Naive thymus-derived CD8-positive, alpha-beta T cell (primary cell): ENCODE data around the gene STUM. TPM values are rescaled to one million over a fixed set of nuclear protein-coding genes. Genes with fewer than 3 reads are reported as not detected.
"Not testable (repeated sequence)": the region's sequence is repeated elsewhere in the genome, so short reads cannot be mapped to it uniquely, and the experiment has no call there.

Experiments used
- ATAC-seq, 2 donors: fragments of 150-1000 bp; cut with Tn5 transposase in 1 of 2; sonication (Bioruptor Pico), chemical (Tn5 transposase) in 1 of 2; 1 replicate in 1 of 2; 2 replicates in 1 of 2; pipeline ENCODE4 v1.10.0; 2021; ENCODE audit warnings: mild to moderate bottlenecking in 2 of 2, moderate library complexity in 2 of 2
- POLR2A ChIA-PET: fragments of 350-600 bp; sonication (Branson Sonifier 250); formaldehyde crosslinking; loops from one replicate; lab custom pipeline; 2021; ENCODE audit warnings: antibody characterized with exemption; lab: Charles Lee
- DNase-seq, 10 donors: peaks; one replicate each; pipeline versions ENCODE4 v3.0.0 to v3.0.0-alpha.2; 2020 to 2022
- H3K27ac Mint-ChIP-seq, 10 donors: one replicate each; pipeline ENCODE4 v1.8.0; 2020 to 2022; ENCODE audit warnings: mild to moderate bottlenecking in 10 of 10, mixed read lengths in 10 of 10, moderate library complexity in 4 of 10, inconsistent platforms in 1 of 10
- H3K27me3 Mint-ChIP-seq, 5 donors: one replicate each; pipeline ENCODE4 v1.8.0; 2021 to 2022; ENCODE audit warnings: mixed read lengths in 5 of 5
- H3K36me3 Mint-ChIP-seq, 3 donors: one replicate each; pipeline ENCODE4 v1.8.0; 2020 to 2022; ENCODE audit warnings: mixed read lengths in 3 of 3, mild to moderate bottlenecking in 2 of 3, inconsistent platforms in 1 of 3
- H3K4me1 Mint-ChIP-seq, 4 donors: one replicate each; pipeline ENCODE4 v1.8.0; 2021 to 2022; ENCODE audit warnings: mixed read lengths in 4 of 4
- H3K4me3 Mint-ChIP-seq, 10 donors: one replicate each; pipeline ENCODE4 v1.8.0; 2020 to 2022; ENCODE audit warnings: mild to moderate bottlenecking in 10 of 10, mixed read lengths in 10 of 10, moderate library complexity in 6 of 10, inconsistent platforms in 1 of 10
- H3K9me3 Mint-ChIP-seq, 9 donors: one replicate each; pipeline ENCODE4 v1.8.0; 2020 to 2022; ENCODE audit warnings: mixed read lengths in 9 of 9, mild to moderate bottlenecking in 3 of 9, inconsistent platforms in 1 of 9, moderate library complexity in 1 of 9
- polyA plus RNA-seq, 3 donors: library from polyadenylated mRNA; unstranded; fragments of 300-500 nt; fragmentation: Illumina TruSeq; gene quantifications; one replicate each; pipeline ENCODE4 v1.2.3, GENCODE V29; 2021
- total RNA-seq, 8 experiments: library from RNA in 2 of 8; stranded (reverse) in 2 of 8; gene quantifications; one replicate each; pipeline ENCODE4 v1.2.3 and lab custom pipeline; 2021 to 2026

Gene STUM
- total and polyA plus RNA-seq, 5 experiments from 2014 or later, result 0.14 to 0.65 TPM; not detected in 3

GRCh38 chr1:226617719-226618118 lies 69.2 kb downstream of the STUM start:
- H3K36me3 Mint-ChIP-seq, H3K27me3 Mint-ChIP-seq, H3K4me1 Mint-ChIP-seq, H3K27ac Mint-ChIP-seq, POLR2A ChIA-PET, DNase-seq, ATAC-seq, H3K9me3 Mint-ChIP-seq: not testable (repeated sequence)
- peak overlapping the region in 1 of 10 donors; percentile 17 for H3K4me3 Mint-ChIP-seq

GRCh38 chr1:226618380-226618779 lies 69.8 kb downstream of the STUM start:
- Mint-ChIP-seq H3K27ac (no peak overlapping the region), H3K27me3 (no peaks in the 10 kb centered on the region), H3K36me3 (peaks cover 0 to 6% (median 0%) of the 10 kb centered on the region in 3 donors), H3K4me3 (no peak overlapping the region), H3K4me1 (no peaks in the 10 kb centered on the region), H3K9me3 (peaks cover 0 to 1% (median 0%) of the 10 kb centered on the region in 9 donors)
- no peak for DNase-seq
- ATAC-seq, result peak; percentile 28 to 32
- POLR2A ChIA-PET, result no interaction called here

- DNase-seq, result no peak
- peaks cover 0 to 6% (median 0%) of the 10 kb centered on the region in 3 donors for H3K36me3 Mint-ChIP-seq
- no peaks in the 10 kb centered on the region for H3K27me3 Mint-ChIP-seq
- ATAC-seq, result no peak
- no peak overlapping the region for H3K4me3 Mint-ChIP-seq
- H3K27ac Mint-ChIP-seq, result no peak overlapping the region
- H3K4me1 Mint-ChIP-seq, result no peaks in the 10 kb centered on the region
- POLR2A ChIA-PET, result no interaction called here
- peaks cover 0 to 1% (median 0%) of the 10 kb centered on the region in 9 donors for H3K9me3 Mint-ChIP-seq
These were observed 70.5 kb downstream of the STUM start for GRCh38 chr1:226619031-226619430.

- ATAC-seq (no peak), DNase-seq (no peak)
- Mint-ChIP-seq H3K9me3 (peaks cover 0 to 1% (median 0%) of the 10 kb centered on the region in 9 donors), H3K27ac (no peak overlapping the region), H3K27me3 (no peaks in the 10 kb centered on the region), H3K4me1 (peaks cover 12 to 16% (median 13%) of the 10 kb centered on the region in 4 donors), H3K4me3 (no peak overlapping the region), H3K36me3 (peaks cover 0 to 6% (median 0%) of the 10 kb centered on the region in 3 donors)
- POLR2A ChIA-PET, result no interaction called here
These were observed 73.4 kb downstream of the STUM start for GRCh38 chr1:226622012-226622411.

- Mint-ChIP-seq H3K36me3 (peaks cover 0 to 6% (median 2%) of the 10 kb centered on the region in 3 donors), H3K4me1 (peaks cover 17 to 29% (median 23%) of the 10 kb centered on the region in 4 donors), H3K27me3 (no peaks in the 10 kb centered on the region), H3K9me3 (no peaks in the 10 kb centered on the region), H3K27ac (no peak overlapping the region), H3K4me3 (no peak overlapping the region)
- POLR2A ChIA-PET, result interaction anchor here (0.6 kb wide), 1 partner anchor 116 kb away, joined by 5 read pairs; no protein-coding TSS in a partner anchor
- DNase-seq (no peak), ATAC-seq (no peak)
These were observed 76.0 kb downstream of the STUM start for GRCh38 chr1:226624526-226624925.

- H3K9me3 Mint-ChIP-seq, result no peaks in the 10 kb centered on the region
- ATAC-seq (no peak), DNase-seq (peak in 1 of 10 donors; percentile 44)
- H3K27ac Mint-ChIP-seq, result peak overlapping the region in 4 of 10 donors; percentile 33 to 86 (median 72)
- peak overlapping the region in 3 of 10 donors; percentile 47 to 79 (median 76) for H3K4me3 Mint-ChIP-seq
- POLR2A ChIA-PET, result no interaction called here
- no peaks in the 10 kb centered on the region for H3K27me3 Mint-ChIP-seq
- H3K36me3 Mint-ChIP-seq, result peaks cover 0 to 8% (median 6%) of the 10 kb centered on the region in 3 donors
- H3K4me1 Mint-ChIP-seq, result peaks cover 17 to 29% (median 24%) of the 10 kb centered on the region in 4 donors
These were observed 76.8 kb downstream of the STUM start for GRCh38 chr1:226625326-226625725.

GRCh38 chr1:226625832-226626576 lies 77.4 kb downstream of the STUM start:
- peaks cover 0 to 14% (median 6%) of the 10 kb centered on the region in 3 donors for H3K36me3 Mint-ChIP-seq
- H3K4me3 Mint-ChIP-seq, result peak overlapping the region; percentile 36 to 84 (median 68)
- DNase-seq, result peak in 1 of 10 donors; percentile 31
- H3K27me3 Mint-ChIP-seq, result no peaks in the 10 kb centered on the region
- H3K4me1 Mint-ChIP-seq, result peaks cover 21 to 29% (median 26%) of the 10 kb centered on the region in 4 donors
- peak; percentile 54 to 64 for ATAC-seq
- peak overlapping the region in 9 of 10 donors; percentile 45 to 86 (median 58) for H3K27ac Mint-ChIP-seq
- H3K9me3 Mint-ChIP-seq, result no peaks in the 10 kb centered on the region
- POLR2A ChIA-PET, result interaction anchor here (0.6 to 1.7 kb wide), 9 partner anchors 9 to 324 kb away, joined by 3 to 12 read pairs (median 3); no protein-coding TSS in a partner anchor

GRCh38 chr1:226626577-226626956 lies 78.0 kb downstream of the STUM start:
- POLR2A ChIA-PET, result interaction anchor here (0.6 to 1.7 kb wide), 9 partner anchors 9 to 323 kb away, joined by 3 to 12 read pairs (median 3); no protein-coding TSS in a partner anchor
- H3K4me1 Mint-ChIP-seq, result peaks cover 22 to 29% (median 27%) of the 10 kb centered on the region in 4 donors

GRCh38 chr1:226627050-226627755 lies 78.6 kb downstream of the STUM start:
- DNase-seq (peak in 1 of 10 donors; percentile 4), ATAC-seq (peak in 1 of 2 donors; percentile 11)
- Mint-ChIP-seq H3K36me3 (peaks cover 0 to 25% (median 3%) of the 10 kb centered on the region in 3 donors), H3K4me3 (peak overlapping the region in 1 of 10 donors; percentile 54), H3K4me1 (peaks cover 24 to 32% (median 30%) of the 10 kb centered on the region in 4 donors), H3K27ac (peak overlapping the region in 8 of 10 donors; percentile 52 to 85 (median 74)), H3K27me3 (no peaks in the 10 kb centered on the region), H3K9me3 (no peaks in the 10 kb centered on the region)
- POLR2A ChIA-PET, result interaction anchor here (0.7 to 1.7 kb wide), 6 partner anchors 8 to 202 kb away, joined by 3 to 12 read pairs (median 3); no protein-coding TSS in a partner anchor

More at GRCh38 chr1:226626577-226626956, 78.0 kb downstream of the STUM start:
- H3K27me3 Mint-ChIP-seq, result no peaks in the 10 kb centered on the region
- peak overlapping the region in 9 of 10 donors; percentile 11 to 80 (median 57) for H3K27ac Mint-ChIP-seq
- peak; percentile 84 to 93 for ATAC-seq
- peaks cover 0 to 20% (median 6%) of the 10 kb centered on the region in 3 donors for H3K36me3 Mint-ChIP-seq
- H3K4me3 Mint-ChIP-seq, result peak overlapping the region; percentile 36 to 84 (median 68)
- peak; percentile 65 to 84 (median 77) for DNase-seq
- H3K9me3 Mint-ChIP-seq, result no peaks in the 10 kb centered on the region

GRCh38 chr1:226627924-226628611 lies 79.5 kb downstream of the STUM start:
- Mint-ChIP-seq H3K9me3 (no peaks in the 10 kb centered on the region), H3K36me3 (peaks cover 0 to 34% (median 4%) of the 10 kb centered on the region in 3 donors), H3K4me3 (no peak overlapping the region), H3K27ac (peak overlapping the region; percentile 41 to 85 (median 68)), H3K27me3 (no peaks in the 10 kb centered on the region), H3K4me1 (peaks cover 27 to 40% (median 39%) of the 10 kb centered on the region in 4 donors)
- ATAC-seq (no peak), DNase-seq (peak in 1 of 10 donors; percentile 64)
- POLR2A ChIA-PET, result interaction anchor here (0.7 to 1.2 kb wide), 2 partner anchors 10 to 60 kb away, joined by 3 read pairs; no protein-coding TSS in a partner anchor

- Mint-ChIP-seq H3K27ac (peak overlapping the region; percentile 3 to 75 (median 60)), H3K9me3 (no peaks in the 10 kb centered on the region), H3K27me3 (no peaks in the 10 kb centered on the region), H3K4me1 (peaks cover 32 to 47% (median 45%) of the 10 kb centered on the region in 4 donors), H3K4me3 (no peak overlapping the region), H3K36me3 (peaks cover 0 to 39% (median 4%) of the 10 kb centered on the region in 3 donors)
- DNase-seq (peak in 1 of 10 donors; percentile 41), ATAC-seq (no peak)
- POLR2A ChIA-PET, result interaction anchor here (0.7 to 1.2 kb wide), 3 partner anchors 59 to 200 kb away, joined by 3 to 4 read pairs (median 3); no protein-coding TSS in a partner anchor
These were observed 80.1 kb downstream of the STUM start for GRCh38 chr1:226628612-226629155.
